SJSA1 (cell line): Measurements from ENCODE around the gene IPO4. TPM values are rescaled to one million over a fixed set of nuclear protein-coding genes. Genes with fewer than 3 reads are reported as not detected.

Source experiments
- DNase-seq, 2 experiments: peaks; one replicate each; pipeline ENCODE4 v3.0.0-alpha.2; 2015 to 2020; ENCODE audit warnings: low spot score in 2 of 2, low read depth in 1 of 2
- H3K27ac ChIP-seq: fragments of 250-450 bp; sonication (Bioruptor Pico); 2 replicates; pipeline ENCODE4 v1.5.1; 2020; ENCODE audit warnings: mild to moderate bottlenecking, moderate library complexity
- H3K27me3 ChIP-seq: fragments of 250-450 bp; sonication (Bioruptor Pico); replicated peaks from 2 replicates; pipeline ENCODE4 v1.5.1; 2020; ENCODE audit warnings: mild to moderate bottlenecking, moderate library complexity
- H3K36me3 ChIP-seq: fragments of 250-450 bp; sonication (Bioruptor Pico); 2 replicates; pipeline ENCODE4 v1.5.1; 2020; ENCODE audit warnings: mild to moderate bottlenecking
- H3K4me1 ChIP-seq: fragments of 250-450 bp; sonication (Bioruptor Pico); replicated peaks from 2 replicates; pipeline ENCODE4 v1.6.1; 2021; ENCODE audit warnings: mild to moderate bottlenecking
- H3K4me3 ChIP-seq: fragments of 250-450 bp; sonication (Bioruptor Pico); 2 replicates; pipeline ENCODE4 v1.5.1; 2020; ENCODE audit warnings: mild to moderate bottlenecking
- H3K9me3 ChIP-seq: fragments of 250-450 bp; sonication (Bioruptor Pico); replicated peaks from 2 replicates; pipeline ENCODE4 v1.5.1; 2020; ENCODE audit warnings: mild to moderate bottlenecking
- total RNA-seq: library from RNA; depleted of rRNA; stranded (reverse); fragments of >200 nt; shearing (Covaris generic); gene quantifications from 2 replicates; pipeline ENCODE4 v1.2.3, GENCODE V29; 2014

IPO4 gene
- total RNA-seq, 1 experiment from 2014 or later: 25.1 TPM

DNA sequence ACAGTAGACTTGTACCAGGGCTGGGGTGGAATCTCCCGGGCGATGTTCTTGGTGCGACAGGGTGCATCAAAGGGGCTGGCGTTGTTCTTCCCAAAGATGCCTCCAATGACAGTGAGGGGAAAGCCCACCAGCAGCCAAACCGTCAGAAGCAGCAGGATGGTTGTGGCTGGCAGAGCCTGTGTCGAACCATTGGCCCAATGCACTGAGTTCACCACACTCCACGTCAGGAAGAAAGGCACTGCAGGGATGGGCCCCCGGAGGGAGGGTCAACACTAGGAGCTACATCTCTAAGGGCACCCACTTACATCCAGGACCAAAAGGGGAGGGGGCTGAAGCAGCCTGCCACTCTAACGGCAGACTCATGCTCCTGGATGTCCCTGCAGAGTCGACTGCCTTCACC lies 1.8 kb upstream of the IPO4 start:
- no peak overlapping the region for H3K27ac ChIP-seq
- DNase-seq: no peak
- H3K36me3 ChIP-seq: peaks cover 53% of the 10 kb centered on the region
- H3K27me3 ChIP-seq: no peaks in the 10 kb centered on the region
- H3K9me3 ChIP-seq: no peaks in the 10 kb centered on the region; the same call in 1 of the 2 replicates
- peaks cover 19% of the 10 kb centered on the region for H3K4me1 ChIP-seq
- H3K4me3 ChIP-seq: no peak overlapping the region

DNA sequence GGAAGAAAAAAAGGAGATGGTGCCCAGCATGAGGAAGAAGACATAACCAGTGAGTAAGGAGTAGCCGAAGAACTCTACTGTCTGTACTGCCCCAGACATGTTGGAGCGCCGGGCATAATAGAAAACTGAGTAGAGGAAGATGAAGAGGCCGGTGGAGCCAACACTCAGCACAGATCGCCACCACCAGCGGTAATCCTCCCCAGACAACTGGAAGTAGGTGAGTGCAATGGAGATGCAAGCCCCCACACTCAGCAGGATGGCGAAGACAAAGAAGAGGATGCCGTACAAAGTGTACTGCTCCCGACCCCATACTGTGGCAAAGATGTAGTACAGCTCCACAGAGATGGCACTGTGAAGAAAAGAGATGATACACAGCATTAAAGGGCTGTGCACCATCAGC lies 844 bp upstream of the IPO4 start:
- no peak for DNase-seq
- no peak overlapping the region for H3K4me3 ChIP-seq
- H3K27ac ChIP-seq: no peak overlapping the region
- no peaks in the 10 kb centered on the region for H3K27me3 ChIP-seq
- H3K4me1 ChIP-seq: peaks cover 11% of the 10 kb centered on the region
- H3K36me3 ChIP-seq: peaks cover 55% of the 10 kb centered on the region
- H3K9me3 ChIP-seq: no peaks in the 10 kb centered on the region; the same call in 1 of the 2 replicates

DNA sequence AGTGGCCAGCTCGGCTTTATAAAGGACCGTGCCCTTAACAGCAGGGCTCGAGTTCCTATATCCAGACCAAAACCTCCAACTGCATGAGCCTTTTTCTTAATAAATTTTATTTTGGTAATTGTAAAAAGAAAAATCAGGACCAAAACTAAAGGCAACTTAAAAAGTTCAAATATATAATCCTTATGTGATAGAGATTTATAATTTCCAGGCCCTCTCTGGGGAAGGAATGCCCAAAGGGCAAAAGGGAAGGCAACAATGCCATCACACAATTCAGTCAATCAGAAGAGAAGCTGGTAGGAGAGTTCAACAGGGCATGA lies 401 bp upstream of the IPO4 start:
- no peaks in the 10 kb centered on the region; the same call in 1 of the 2 replicates for H3K9me3 ChIP-seq
- no peak for DNase-seq
- H3K27ac ChIP-seq: 0 out of 2 replicates have a peak overlapping the region, but pooled peaks have one; percentile 4
- peaks cover 55% of the 10 kb centered on the region for H3K36me3 ChIP-seq
- H3K4me3 ChIP-seq: no peak overlapping the region
- peaks cover 7% of the 10 kb centered on the region for H3K4me1 ChIP-seq
- H3K27me3 ChIP-seq: no peaks in the 10 kb centered on the region

- H3K27me3 ChIP-seq: no peaks in the 10 kb centered on the region
- H3K27ac ChIP-seq: no peak overlapping the region
- no peak for DNase-seq
- H3K36me3 ChIP-seq: peaks cover 53% of the 10 kb centered on the region
- H3K4me3 ChIP-seq: peak overlapping the region; percentile 54
- peaks cover 7% of the 10 kb centered on the region for H3K4me1 ChIP-seq
- no peaks in the 10 kb centered on the region for H3K9me3 ChIP-seq
Observed at GRCh38 chr14:24187539-24187915, 1.1 kb downstream of the IPO4 start.

GRCh38 chr14:24186831-24187538 lies 1.6 kb downstream of the IPO4 start:
- Histone ChIP-seq H3K27ac (no peak overlapping the region), H3K9me3 (no peaks in the 10 kb centered on the region), H3K36me3 (peaks cover 53% of the 10 kb centered on the region), H3K4me3 (no peak overlapping the region), H3K4me1 (peaks cover 7% of the 10 kb centered on the region), H3K27me3 (no peaks in the 10 kb centered on the region)
- no peak for DNase-seq

GRCh38 chr14:24185741-24186140 lies 2.9 kb downstream of the IPO4 start:
- no peak overlapping the region for H3K27ac ChIP-seq

GRCh38 chr14:24185026-24185425 lies 3.6 kb downstream of the IPO4 start:
- H3K36me3 ChIP-seq: peaks cover 68% of the 10 kb centered on the region
- H3K27me3 ChIP-seq: no peaks in the 10 kb centered on the region
- H3K4me1 ChIP-seq: peaks cover 11% of the 10 kb centered on the region
- no peak overlapping the region for H3K4me3 ChIP-seq
- H3K27ac ChIP-seq: no peak overlapping the region
- no peak for DNase-seq
- no peaks in the 10 kb centered on the region for H3K9me3 ChIP-seq

More at GRCh38 chr14:24185741-24186140, 2.9 kb downstream of the IPO4 start:
- Histone ChIP-seq H3K36me3 (peaks cover 61% of the 10 kb centered on the region), H3K27me3 (no peaks in the 10 kb centered on the region), H3K9me3 (no peaks in the 10 kb centered on the region), H3K4me3 (no peak overlapping the region), H3K4me1 (peaks cover 7% of the 10 kb centered on the region)
- DNase-seq: no peak

- no peaks in the 10 kb centered on the region for H3K9me3 ChIP-seq
- H3K4me3 ChIP-seq: no peak overlapping the region
- DNase-seq: no peak
- peaks cover 75% of the 10 kb centered on the region for H3K36me3 ChIP-seq
- no peak overlapping the region for H3K27ac ChIP-seq
- H3K4me1 ChIP-seq: peaks cover 16% of the 10 kb centered on the region
- H3K27me3 ChIP-seq: no peaks in the 10 kb centered on the region
Observed at GRCh38 chr14:24184104-24184970, 4.3 kb downstream of the IPO4 start.

DNA sequence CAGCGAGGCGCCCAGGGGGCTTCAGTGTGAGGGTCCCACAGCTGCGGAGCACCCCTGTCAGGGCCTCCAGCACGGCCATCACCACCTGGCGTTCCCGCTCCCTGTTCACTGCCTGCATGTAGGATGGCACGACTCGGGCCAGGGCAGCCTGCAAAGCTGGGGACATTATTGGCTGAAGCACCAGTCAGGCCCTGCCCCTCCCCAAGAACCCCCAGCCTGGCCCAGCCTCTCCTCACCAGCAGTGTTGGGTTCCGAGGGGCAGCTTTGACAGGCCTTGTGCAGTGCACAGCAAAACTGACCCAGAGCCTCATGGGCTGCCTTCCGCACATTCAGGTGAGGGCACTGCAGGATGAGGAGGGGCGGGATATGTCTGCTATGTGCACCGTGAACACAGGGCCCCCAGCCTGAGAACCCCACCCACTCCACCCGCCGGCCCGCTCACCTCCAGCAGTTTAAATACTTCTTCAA lies 5.6 kb downstream of the IPO4 start:
- Histone ChIP-seq H3K4me3 (no peak overlapping the region), H3K9me3 (no peaks in the 10 kb centered on the region), H3K27ac (no peak overlapping the region), H3K4me1 (peaks cover 16% of the 10 kb centered on the region), H3K36me3 (peaks cover 84% of the 10 kb centered on the region), H3K27me3 (no peaks in the 10 kb centered on the region)
- no peak for DNase-seq

DNA sequence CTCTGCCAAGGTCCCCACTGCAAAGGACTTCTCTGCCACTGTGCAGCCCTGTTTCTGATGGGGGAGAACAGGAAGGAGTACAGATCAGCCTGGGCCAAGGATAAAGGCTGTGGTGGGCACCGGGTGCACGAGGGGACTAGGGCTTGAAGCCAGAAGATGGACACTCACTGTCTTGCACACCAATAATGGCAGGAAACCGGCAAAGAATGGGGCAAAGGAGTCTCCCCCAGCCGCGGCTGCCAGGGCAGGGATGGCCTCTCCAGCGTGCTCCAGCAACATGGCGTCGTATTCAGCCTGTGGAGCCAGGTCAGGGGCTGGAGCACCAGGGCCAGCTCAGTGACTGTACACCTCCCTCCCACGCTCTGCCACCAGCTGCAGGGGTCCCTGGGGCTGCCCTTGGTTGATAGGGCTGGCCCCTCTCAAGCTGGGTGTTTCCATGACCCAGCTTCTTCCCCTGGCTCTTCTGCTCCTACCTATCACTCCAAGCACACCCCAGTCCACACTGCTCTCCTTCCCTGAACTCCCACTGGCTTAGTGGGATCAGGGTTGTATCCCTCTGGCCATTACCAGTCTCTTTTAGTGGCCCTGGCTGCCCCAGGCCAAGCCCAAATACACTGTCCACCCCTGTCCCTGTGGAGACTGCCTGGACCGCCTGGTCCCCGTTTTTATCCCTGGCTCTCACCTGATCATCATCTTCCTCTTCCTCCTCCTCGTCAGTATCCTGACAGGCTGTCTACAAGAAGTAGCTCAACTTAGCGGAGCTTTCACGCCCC lies 6.3 kb downstream of the IPO4 start:
- H3K4me3 ChIP-seq: no peak overlapping the region
- H3K9me3 ChIP-seq: no peaks in the 10 kb centered on the region
- no peak overlapping the region for H3K27ac ChIP-seq
- H3K27me3 ChIP-seq: no peaks in the 10 kb centered on the region
- DNase-seq: no peak
- H3K36me3 ChIP-seq: peaks cover 81% of the 10 kb centered on the region
- peaks cover 9% of the 10 kb centered on the region for H3K4me1 ChIP-seq

- no peak for DNase-seq
- Histone ChIP-seq H3K4me3 (no peak overlapping the region), H3K27me3 (no peaks in the 10 kb centered on the region), H3K36me3 (peaks cover 80% of the 10 kb centered on the region), H3K9me3 (no peaks in the 10 kb centered on the region), H3K27ac (no peak overlapping the region), H3K4me1 (peaks cover 9% of the 10 kb centered on the region)
Observed at GRCh38 chr14:24181371-24182077, 7.1 kb downstream of the IPO4 start.

GRCh38 chr14:24179961-24180796 lies 8.4 kb downstream of the IPO4 start:
- H3K9me3 ChIP-seq: no peaks in the 10 kb centered on the region
- H3K36me3 ChIP-seq: peaks cover 70% of the 10 kb centered on the region
- peak overlapping the region; percentile 43 for H3K27ac ChIP-seq
- H3K27me3 ChIP-seq: no peaks in the 10 kb centered on the region
- DNase-seq: no peak
- H3K4me1 ChIP-seq: peaks cover 9% of the 10 kb centered on the region
- no peak overlapping the region for H3K4me3 ChIP-seq
